Activated CD8-positive, alpha-beta memory T cell treated with anti-CD3 and anti-CD28 coated beads, Interleukin-2, amount 50 U/mL, for 1 hour (primary cell): Measurements from ENCODE around the gene GNAO1.

Experiments
- DNase-seq: peaks from one replicate; pipeline ENCODE4 v3.0.0-alpha.2; 2020; ENCODE audit errors: extremely low read depth

Gene GNAO1

GRCh38 chr16:56191156-56191815 lies at the start of gene GNAO1:
TSS of gene GNAO1 (plus strand) at chr16:56191489. CDS start at chr16:56192236, 747 bp downstream.
- no peak for DNase-seq

GRCh38 chr16:56143666-56144065 lies 47.6 kb upstream of the GNAO1 start:
- no peak for DNase-seq

GRCh38 chr16:56145369-56145768 lies 45.9 kb upstream of the GNAO1 start:
- DNase-seq, result no peak

- DNase-seq, result no peak
These were observed 39.7 kb upstream of the GNAO1 start for GRCh38 chr16:56151621-56152020.

- no peak for DNase-seq
These were observed 29.6 kb upstream of the GNAO1 start for GRCh38 chr16:56161658-56162057.

- DNase-seq, result no peak
These were observed 28.2 kb upstream of the GNAO1 start for GRCh38 chr16:56163089-56163488.

- DNase-seq, result no peak
These were observed 27.4 kb upstream of the GNAO1 start for GRCh38 chr16:56163938-56164337.

GRCh38 chr16:56164636-56165035 lies 26.7 kb upstream of the GNAO1 start:
- no peak for DNase-seq

GRCh38 chr16:56174411-56174810 lies 16.9 kb upstream of the GNAO1 start:
- no peak for DNase-seq

- DNase-seq, result no peak
These were observed 9.9 kb upstream of the GNAO1 start for GRCh38 chr16:56181401-56181800.

- no peak for DNase-seq
These were observed 8.0 kb upstream of the GNAO1 start for GRCh38 chr16:56183266-56183665.

- DNase-seq, result no peak
These were observed 1.1 kb upstream of the GNAO1 start for GRCh38 chr16:56190048-56190676.

- DNase-seq, result no peak
These were observed 573 bp upstream of the GNAO1 start for GRCh38 chr16:56190677-56191155.

GRCh38 chr16:56191835-56192634 lies 746 bp downstream of the GNAO1 start:
- no peak for DNase-seq

- DNase-seq, result no peak
These were observed 1.3 kb downstream of the GNAO1 start for GRCh38 chr16:56192635-56192945.

GRCh38 chr16:56192986-56193945 lies 2.0 kb downstream of the GNAO1 start:
- DNase-seq, result no peak

- DNase-seq, result no peak
These were observed 2.9 kb downstream of the GNAO1 start for GRCh38 chr16:56193951-56194726.

GRCh38 chr16:56195151-56195550 lies 3.9 kb downstream of the GNAO1 start:
- DNase-seq, result no peak

GRCh38 chr16:56196381-56196780 lies 5.1 kb downstream of the GNAO1 start:
- no peak for DNase-seq

GRCh38 chr16:56197192-56197992 lies 6.1 kb downstream of the GNAO1 start:
- DNase-seq, result no peak
